NK-92 treated with Interleukin-12 subunit alpha and Interleukin-12 subunit beta, amount 100 ng/mL, for 24 hours (cell line): Measurements from ENCODE around the gene SLC10A3.
A peak's percentile ranks its signal among the peaks of the same experiment; 100 is the strongest.

Source experiments
- DNase-seq: peaks from one replicate; lab custom pipeline; 2025; lab: John Stamatoyannopoulos, UW

The SLC10A3 gene

DNA sequence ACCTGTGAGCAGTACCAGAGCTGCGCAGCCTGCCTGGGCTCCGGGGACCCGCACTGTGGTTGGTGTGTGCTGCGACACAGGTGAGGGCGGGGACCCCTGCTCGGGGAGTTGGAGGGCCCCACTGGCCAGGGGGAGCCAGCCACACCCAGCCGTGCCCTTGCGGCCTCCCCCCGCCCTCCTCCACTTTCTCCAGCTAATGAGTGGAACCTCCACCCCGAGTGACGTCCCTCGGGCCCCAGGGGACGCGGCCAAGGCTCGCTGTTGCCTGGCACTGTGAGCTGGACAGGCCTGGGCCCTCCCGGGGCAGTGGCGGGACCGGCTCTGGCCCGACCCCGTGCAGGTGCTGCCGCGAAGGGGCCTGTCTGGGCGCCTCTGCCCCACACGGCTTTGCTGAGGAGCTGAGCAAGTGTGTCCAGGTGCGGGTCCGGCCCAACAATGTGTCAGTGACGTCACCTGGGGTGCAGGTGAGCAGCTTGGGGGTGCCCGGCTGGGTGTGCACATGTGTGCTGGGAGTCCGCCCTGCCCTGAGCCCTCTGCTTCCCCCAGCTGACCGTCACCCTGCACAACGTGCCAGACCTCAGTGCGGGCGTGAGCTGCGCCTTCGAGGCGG, 26.7 kb downstream of the SLC10A3 start:
- no peak for DNase-seq

GRCh38 chrX:154462396-154462795, 28.0 kb downstream of the SLC10A3 start:
- no peak for DNase-seq

DNA sequence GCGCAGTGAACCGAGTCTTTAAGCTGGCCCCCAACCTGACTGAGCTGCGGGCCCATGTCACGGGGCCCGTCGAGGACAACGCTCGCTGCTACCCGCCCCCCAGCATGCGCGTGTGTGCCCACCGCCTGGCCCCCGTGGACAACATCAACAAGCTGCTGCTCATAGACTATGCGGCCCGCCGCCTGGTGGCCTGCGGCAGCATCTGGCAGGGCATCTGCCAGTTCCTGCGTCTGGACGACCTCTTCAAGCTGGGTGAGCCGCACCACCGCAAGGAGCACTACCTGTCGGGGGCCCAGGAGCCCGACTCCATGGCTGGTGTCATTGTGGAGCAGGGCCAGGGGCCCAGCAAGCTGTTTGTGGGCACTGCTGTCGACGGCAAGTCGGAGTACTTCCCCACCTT, 30.1 kb downstream of the SLC10A3 start:
- no peak for DNase-seq

DNA sequence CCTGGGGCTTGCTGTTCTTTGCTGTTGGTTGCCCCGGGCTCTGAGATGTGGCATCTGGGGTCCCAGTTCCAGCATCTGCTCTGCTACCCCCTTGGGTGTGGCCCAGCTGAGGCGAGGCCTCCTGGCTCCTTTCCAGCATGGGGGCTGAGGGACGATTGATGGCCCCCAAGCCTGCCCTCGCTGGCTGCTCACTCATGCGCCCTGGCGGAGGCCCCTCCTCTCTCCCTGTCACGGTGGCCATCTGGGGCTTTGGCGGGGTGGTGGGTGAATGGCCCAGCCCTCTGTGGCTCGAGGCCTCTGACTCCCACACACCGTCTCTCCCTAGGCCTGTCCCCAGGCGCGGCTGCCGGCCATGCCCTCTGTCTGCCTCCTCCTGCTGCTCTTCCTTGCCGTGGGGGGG, 30.6 kb downstream of the SLC10A3 start:
- DNase-seq = no peak

DNA sequence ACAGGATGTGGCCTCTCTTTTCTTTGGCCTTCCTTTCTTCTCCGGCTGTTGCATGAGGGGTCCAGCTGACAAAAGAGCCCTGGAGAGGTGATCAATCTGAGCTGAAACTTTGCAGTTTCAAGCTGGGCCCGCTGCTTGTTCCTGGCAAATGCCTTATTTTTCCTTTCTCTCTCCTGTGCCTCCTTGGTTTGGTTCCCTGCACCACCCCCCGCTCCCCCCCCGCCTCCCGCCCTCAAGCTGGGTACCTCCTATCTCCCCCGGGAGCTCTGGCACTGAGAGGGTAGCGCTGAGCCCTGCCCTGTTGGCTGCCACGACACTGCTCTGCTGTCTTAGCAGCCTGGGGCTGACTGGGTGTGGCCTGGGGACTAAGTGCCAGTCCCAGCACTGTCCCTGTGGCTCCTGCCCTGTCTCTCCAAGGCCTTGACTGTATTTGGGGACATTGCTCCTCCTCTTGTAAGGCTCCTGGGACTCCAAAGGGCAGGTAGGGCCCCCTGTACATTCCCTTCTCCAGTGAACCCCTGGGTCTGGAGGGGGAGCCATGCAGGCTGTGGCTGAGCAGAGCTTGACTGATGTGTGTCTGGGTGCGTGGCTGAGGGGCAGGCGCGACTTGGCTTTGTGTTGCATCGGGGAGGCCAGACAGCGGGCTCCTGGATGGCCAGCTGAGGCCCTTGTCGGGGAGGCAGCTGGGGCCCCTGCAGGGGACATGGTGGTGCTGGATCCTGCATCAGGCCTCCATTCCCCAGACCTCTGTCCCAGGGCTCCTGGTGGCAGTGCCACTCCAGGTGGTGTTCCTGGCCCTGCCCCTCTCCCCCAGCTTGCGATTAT, 31.3 kb downstream of the SLC10A3 start:
- no peak for DNase-seq

DNA sequence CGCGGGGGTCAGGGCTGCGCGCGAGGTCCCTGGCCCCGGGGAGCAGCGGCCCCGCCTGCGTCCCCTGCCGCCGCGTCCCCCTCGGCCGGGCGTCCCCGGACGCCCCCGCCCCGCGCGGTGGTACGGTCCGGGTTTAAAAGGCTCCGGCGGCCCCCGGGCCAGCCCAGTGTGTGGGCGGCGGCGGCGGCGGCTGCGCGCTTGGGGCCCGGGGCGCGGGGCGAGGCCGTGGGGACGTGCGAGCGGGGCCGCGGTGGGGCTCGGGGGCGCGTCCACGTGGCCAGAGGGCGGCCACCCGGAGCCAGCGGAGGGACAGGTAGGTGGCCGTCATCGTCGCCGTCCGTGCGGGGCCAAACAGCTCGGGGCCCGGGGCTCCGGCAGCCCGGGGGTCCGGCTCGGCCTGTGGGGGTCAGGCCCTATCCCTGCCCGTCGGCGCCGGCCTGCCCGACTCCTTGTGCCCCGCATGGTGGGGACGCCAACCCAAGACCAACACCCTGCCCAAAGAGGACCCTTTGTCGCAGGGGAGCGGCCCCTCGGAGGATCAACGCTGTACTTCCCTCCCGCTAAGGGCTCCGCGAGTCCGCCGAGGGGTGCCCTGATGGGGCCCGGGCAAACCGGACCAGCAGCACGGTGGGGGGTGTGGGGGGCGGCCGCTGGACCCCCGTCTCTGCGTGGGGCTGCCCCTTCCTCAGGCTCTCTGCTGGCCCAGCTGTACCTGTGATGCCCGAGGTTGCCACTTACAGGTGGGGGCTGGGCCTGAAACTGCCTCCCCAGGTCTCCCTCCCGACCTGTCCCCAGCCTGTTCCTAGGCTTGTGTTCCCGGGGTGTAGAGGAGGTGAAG, 32.1 kb downstream of the SLC10A3 start, which contains the start of gene PLXNA3:
Gene PLXNA3 (plus strand): TSS at position 166 of the 838 bp plus-strand sequence. CDS start 1,903 bp downstream, outside the sequence.
- peak; percentile 41 for DNase-seq

DNA sequence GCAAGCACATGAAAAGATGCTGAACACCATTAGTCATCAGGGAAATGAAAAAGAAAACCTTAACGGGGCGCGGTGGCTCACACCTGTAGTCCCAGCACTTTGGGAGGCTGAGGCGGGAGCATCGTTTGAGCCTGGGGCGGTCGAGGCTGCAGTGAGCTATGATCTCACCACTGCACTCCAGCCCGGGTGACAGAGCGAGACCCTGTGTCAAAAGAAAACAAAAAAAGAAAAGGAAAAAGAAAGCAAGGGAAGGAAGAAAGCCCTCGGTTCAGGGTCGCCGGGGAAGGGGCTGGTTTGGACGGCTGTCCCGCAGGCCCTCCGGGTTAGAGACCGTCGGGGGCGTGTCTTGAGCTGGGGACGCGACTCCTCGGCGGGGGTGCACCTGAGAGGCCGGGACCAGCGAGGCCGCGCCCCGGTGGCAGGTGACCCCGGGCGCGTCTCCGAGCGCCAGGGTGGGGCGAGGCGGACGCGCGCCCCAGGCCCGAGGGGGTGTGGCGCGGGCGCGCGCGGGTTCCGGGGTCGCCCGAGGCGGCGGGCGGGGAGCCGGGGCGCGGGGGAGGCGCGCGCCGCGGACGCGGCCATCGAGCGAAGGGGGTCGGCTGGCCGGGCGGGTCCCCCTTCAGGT, 32.8 kb downstream of the SLC10A3 start:
- peak; percentile 41 for DNase-seq

DNA sequence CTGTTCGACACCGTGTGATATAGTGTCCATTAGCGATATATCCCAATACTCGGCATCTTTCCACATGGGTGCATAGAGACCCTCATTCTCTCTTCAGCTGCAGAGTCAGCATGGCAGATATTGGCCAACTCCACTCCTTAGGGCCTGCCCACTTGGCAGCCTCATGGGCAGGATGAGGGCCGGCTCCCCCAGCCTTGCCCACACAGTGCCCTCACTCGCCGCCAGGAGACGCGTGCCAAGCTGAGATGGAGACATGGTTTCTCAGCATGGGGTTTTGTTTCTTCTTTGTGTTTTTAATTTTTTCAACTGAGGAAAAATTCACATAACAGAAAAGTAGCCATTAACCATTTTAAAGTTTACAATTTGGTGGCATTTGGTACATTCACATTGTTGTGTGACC, 37.6 kb downstream of the SLC10A3 start:
- no peak for DNase-seq

- DNase-seq = no peak
Observed at GRCh38 chrX:154450312-154450711, 40.1 kb downstream of the SLC10A3 start.

- DNase-seq = no peak
Observed at GRCh38 chrX:154449618-154450017, 40.8 kb downstream of the SLC10A3 start.

DNA sequence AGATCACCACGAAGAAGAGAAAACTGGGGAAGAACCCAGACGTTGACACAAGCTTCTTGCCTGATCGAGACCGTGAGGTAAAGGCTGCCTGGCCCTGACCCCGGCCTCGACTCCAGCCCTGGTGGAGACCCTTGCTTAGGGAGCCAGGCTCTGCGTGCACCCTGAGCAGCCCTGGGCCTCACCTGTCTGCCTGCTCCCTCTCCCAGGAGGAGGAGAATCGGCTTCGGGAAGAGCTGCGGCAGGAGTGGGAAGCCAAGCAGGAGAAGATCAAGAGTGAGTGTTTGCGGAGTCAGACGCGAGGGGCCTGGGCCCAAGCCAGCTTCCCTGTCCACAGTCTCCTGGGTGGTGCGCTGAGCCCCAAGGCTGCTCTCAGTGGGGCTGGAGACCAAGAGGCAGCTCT, 41.9 kb downstream of the SLC10A3 start:
- no peak for DNase-seq

DNA sequence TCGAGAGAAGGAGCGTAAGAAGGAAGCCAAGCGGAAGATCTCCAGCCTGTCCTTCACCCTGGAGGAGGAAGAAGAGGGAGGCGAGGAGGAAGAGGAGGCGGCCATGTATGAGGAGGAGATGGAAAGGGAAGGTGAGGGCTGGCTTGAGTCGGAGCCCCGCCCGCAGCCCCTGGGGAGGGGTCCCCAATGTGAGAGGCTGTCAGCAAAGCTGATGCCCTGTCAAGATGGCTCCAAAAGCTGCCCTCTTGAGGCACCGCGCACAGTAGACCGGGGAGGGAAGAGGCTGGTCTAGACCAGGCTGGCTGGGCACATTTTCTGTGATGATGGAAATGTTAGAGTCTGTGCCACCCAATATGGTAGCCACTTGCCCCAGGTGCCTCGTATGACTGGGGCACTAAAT, 44.0 kb downstream of the SLC10A3 start:
- DNase-seq = no peak

- DNase-seq = no peak
Observed at GRCh38 chrX:154445776-154446175, 44.7 kb downstream of the SLC10A3 start.

DNA sequence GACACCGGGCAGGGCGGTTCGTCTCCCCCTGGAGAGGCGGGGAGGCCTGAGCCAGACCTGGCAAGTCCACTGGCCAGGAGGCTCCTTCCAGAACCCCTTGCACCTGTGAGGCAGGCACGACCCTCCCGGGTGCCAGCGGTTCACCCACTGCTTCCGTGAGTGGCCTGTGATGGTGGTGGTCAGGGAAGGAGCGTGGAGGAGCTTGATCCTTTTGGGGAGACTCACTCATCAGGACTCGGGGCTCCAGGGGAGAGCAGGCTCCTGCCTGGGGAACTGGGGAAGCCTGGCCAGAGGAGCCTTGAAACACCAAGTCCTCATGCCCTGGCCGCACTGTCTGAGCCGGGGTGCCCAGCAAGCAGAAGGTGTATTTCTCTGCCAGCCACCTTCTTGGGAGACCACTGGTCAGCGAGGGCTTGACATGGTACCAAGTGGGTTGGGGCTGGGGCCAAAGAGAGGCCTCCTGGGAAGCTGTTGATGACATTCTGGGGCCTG, 45.6 kb downstream of the SLC10A3 start:
- no peak for DNase-seq

DNA sequence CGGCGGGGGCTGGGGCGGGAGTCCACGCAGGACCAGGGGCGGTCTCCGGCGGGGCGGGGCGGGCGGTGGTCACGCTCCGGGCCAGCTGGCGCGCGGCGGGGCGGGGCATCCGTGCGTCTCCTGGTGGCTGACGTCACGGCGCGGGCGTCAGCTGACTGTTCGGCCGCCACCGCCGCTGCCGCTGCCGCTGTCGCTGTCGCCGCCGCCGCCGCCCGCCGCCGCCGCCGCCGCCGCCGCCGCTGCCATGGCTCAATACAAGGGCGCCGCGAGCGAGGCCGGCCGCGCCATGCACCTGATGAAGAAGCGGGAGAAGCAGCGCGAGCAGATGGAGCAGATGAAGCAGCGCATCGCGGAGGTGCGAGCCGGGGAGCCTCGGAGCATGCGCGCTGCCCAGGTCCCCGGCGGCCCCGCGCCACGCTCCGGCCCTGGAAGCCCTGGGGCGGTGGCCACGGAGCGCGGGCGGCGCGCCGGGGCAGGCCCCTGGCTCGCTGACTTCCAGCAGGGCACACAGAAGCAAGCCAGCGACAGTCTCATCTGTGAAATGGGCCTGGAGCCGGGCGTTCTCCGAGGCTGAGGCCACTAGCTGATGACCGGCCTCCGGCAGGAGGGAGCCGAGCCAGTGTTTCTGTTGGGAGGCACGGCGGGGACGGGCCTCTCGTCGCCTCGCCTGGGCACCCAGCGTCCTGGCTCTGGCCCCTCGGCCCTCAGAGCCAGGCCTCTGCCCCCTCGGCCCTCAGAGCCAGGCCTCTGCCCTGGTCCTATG, 46.3 kb downstream of the SLC10A3 start, which contains the start of gene FAM50A:
Gene FAM50A (plus strand): TSS at position 150 of the 763 bp plus-strand sequence. CDS start 95 bp downstream, at position 245.
- peak; percentile 53 for DNase-seq

DNA sequence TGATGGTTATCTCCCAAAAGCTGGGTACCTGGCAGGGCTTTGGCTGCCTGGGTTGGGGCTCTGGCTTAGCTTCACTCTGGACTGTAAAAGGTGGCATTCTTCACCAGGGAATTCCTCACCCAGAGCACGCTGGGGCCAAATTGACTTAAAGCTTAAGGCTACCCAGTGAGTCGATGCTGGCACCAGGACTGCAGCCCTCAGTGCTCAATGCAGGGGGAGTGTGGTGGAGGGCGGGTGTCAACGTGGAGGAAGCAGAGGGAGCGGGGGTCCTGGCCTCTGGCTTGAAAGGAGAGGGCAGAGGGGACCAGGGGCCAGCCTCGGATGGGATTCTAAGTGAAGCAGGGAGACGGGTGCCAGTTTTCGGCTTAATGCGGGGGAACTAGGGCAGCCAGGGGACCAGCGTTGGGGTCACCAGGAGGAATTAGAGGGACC, 46.9 kb downstream of the SLC10A3 start:
- no peak for DNase-seq

DNA sequence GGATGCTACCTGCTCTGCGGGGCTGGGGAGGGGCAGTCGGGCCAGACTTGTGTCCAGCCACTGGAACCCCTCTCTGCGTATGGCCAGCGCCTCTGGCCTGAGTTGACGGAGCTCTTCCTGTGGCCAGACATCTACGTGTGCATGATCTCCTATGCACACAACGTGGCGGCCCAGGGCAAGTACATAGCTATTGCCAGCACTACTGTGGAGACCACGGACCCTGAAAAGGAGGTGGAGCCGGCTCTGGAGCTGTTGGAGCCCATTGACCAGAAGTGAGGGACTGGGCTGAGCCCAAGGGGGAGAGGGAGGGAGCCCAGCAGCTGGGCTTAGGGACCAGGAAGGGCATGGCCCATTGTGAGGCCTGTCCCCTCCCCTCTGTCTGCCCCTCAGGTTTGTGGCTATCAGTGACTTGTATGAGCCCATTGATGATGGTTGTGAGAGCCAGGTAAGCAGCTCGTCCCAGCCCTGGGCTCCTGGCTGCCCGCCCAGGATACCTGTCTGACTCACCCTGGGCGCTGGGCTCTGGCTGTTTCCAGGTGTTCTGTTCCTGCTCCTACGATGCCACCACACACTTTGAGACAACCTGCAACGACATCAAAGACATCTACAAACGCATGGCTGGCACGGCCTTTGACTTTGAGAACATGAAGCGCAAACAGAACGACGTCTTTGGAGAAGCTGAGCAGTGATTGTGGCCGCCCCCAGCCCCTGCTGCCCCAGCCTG, 48.3 kb downstream of the SLC10A3 start:
- DNase-seq = no peak

DNA sequence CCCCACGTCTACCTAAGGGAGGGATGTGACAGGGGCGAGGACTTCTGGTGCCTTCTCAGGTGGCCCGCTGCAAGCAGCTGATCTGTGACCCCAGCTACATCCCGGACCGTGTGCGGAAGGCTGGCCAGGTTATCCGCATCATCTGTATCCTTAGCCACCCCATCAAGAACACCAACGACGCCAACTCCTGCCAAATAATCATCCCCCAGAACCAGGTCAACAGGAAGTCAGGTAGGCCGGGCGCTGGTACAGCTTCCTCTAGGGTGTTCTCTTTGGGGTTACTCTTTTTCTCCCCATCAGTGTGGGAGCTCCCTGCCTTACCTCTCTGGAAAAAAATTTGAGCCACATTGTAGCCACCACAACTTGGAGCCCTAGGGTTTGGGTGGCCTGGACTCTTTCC, 48.9 kb downstream of the SLC10A3 start:
- DNase-seq = no peak

GRCh38 chrX:154440623-154441357, 49.6 kb downstream of the SLC10A3 start:
- no peak for DNase-seq

DNA sequence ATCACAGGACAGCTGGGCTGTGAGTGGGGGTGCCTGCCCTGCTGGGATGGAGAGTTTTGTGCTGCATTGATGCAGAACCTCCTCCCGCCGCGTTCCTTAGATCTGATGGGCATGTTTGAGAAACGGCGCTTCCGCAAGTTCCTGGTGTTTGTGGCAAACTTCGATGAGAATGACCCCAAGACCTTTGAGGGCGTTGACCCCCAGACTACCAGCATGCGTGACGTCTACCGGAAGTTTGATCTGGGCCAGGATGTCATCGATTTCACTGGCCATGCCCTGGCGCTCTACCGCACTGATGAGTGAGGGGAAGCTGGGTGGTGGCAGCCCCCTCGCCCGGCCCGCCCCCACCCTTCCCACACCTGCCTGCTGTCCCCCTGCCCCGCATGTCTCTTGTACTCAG, 50.6 kb downstream of the SLC10A3 start:
- DNase-seq = no peak
